Right forelimb (tissue), 1 donor: Measurements from ENCODE around the gene ESRP2.

ENCODE experiments used
- DNase-seq: peaks from one replicate; pipeline ENCODE4 v3.0.0-alpha.2; 2018

Gene ESRP2

DNA sequence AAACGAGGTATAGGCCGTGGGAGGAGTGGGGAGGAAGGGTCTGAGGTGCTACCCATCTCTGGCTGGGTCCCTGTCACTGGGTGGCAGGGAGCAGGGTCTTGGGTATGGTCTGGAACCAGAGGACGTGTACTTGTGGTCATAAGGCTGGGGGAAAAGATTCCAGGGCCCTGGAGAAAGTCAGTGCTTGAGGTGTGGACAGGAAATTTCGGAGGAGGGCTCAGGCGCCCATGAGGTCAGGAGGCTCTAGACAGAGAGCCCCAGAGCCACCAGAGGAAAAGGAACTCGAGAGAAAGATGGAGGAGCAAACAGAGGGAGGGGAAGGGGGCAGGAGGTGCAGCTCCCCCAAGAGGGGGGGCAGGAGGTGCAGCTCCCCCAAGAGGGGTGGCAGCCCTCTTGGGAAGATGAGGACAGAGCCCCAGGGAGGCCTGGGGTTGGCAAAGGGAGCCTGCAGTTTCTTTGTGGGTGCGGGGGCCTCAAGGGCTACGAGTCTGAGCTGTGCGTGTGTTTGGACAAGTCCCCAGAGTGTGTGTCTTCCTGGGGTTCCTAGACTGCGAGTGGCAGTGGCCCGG lies 27.7 kb upstream of the ESRP2 start:
- no peak for DNase-seq

DNA sequence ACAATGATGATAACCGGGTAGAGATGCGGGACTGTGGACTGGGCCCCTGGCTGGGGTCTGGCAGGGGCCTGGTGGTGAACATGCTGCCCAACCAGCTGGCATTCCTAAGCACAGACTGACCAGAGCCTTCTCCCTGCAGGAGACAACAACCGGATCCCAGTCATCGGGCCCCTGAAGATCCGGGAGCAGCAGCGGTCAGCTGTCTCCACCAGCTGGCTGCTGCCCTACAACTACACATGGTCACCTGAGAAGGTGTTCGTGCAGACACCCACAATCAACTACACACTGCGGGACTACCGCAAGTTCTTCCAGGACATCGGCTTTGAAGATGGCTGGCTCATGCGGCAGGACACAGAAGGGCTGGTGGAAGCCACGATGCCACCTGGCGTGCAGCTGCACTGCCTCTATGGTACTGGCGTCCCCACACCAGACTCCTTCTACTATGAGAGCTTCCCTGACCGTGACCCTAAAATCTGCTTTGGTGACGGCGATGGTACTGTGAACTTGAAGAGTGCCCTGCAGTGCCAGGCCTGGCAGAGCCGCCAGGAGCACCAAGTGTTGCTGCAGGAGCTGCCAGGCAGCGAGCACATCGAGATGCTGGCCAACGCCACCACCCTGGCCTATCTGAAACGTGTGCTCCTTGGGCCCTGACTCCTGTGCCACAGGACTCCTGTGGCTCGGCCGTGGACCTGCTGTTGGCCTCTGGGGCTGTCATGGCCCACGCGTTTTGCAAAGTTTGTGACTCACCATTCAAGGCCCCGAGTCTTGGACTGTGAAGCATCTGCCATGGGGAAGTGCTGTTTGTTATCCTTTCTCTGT lies 23.3 kb upstream of the ESRP2 start:
- DNase-seq = no peak

DNA sequence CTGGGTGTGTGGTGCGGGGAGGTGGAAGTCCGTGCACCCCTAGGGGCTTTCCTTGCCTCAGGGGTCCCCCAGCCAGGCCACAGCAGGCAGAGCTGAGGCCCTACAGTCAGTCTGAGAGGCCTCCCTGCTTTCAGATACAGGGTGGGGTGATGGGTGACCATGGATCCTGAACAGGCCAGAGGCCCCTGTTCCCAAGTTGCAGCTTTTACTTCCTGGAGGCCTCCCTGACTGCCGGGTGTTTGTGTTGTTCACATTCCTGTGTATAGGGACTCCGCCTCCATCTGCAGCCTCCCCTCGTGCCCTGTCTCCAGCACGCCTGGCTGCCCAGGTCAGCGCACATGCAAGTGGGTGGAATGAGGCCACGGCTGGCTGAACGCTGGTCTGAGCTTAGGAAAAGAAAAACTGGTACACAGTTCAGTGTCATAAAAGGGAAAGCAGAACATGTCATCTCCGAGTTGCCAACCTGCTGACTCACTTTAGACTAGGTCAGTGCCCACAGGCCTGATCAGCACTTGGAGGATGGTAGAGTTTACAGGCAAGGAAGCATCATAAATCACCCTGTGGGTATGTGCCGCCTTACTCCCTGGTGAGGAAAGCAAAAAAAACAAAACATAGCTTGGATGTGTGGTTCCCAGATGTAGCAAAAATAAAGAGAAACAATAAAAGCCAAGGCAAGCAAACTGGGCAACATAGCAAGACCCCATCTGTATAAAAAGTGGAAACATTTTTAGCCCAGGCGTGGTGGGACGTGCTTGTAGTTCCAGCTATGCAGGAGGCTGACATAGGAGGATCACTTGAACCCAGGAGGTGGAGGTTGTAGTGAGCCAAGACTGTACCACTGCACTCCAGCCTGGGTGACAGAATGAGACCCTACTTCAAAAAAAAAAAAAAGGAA lies 22.2 kb upstream of the ESRP2 start:
- no peak for DNase-seq

DNA sequence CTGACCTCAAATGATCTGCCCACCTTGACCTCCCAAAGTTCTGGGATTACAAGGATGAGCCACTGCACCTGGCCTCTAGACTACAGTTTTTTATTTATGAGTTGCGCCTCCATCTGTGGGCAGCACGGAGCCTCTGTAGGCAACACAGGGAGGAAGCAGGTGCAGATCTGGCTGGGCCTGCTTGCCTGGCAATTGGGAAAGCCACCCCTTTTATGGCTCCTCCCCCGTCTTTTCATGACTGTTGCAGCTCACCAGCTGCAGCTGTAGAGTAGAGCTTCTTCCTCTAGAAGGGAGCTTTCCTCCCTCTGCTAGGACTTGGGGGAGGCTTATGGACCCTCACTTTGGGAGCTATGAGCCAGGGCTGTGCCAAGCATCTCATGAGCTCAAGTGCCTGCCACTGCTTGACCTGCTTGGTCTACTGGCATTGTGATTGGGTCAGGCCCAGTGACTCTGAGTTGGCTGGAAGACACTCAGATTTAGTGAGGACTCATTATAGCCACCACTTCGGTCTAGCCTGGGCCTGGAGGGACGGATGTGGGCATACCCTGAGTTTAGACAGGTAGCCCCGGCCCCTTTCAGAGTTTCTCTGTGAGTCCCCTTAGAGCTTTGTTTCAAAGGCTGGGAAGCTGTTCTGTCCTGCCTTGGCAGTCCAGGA lies 21.5 kb upstream of the ESRP2 start:
- DNase-seq = no peak

DNA sequence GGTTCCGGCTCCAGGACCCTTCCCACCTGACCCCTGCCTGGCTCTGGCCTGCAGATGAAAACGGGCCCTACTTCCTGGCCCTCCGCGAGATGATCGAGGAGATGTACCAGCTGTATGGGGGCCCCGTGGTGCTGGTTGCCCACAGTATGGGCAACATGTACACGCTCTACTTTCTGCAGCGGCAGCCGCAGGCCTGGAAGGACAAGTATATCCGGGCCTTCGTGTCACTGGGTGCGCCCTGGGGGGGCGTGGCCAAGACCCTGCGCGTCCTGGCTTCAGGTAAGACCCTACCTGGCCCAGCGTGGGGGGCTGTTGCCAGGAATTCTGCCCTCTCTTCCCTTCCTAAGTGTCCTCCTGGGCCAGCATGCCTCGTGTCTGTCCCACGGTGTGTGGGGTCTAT lies 19.8 kb upstream of the ESRP2 start:
- DNase-seq = no peak

DNA sequence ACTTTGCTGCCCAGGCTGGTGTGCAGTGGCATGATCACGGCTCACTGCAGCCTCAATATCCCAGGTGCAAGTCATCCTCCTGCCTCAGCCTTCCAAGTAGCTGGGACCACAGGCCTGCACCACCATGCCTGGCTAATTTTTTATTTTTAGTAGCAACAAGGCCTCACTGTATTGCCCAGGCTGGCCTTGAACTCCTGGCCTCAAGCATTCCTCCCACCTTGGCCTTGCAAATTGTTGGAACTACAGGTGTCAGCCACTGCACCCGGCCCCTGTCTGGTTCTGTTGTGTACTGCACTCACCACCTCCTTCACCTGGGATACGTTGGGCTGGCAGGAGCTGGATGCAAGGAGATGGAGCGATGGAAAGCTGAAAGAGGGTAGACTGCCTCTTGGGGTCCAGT lies 17.8 kb upstream of the ESRP2 start:
- no peak for DNase-seq

DNA sequence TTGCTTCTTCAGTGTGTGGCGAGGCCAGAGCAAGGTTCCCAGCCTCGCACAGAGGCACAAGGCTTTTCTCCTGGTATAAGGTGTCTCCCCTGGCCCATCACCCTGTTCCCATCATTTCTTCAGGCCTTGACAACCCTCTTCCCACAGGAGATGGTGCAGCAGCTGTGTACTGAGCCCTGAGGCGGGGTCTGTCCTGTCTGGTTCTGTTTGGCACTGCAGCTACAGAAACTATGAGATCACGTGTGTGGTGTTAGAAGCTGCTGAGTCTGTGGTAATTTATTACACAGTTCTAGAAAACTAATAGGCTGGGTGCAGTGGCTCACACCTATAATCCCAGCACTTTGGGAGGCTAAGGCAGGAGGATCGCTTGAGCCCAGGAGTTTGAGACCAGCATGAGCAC lies 16.5 kb upstream of the ESRP2 start:
- no peak for DNase-seq

DNA sequence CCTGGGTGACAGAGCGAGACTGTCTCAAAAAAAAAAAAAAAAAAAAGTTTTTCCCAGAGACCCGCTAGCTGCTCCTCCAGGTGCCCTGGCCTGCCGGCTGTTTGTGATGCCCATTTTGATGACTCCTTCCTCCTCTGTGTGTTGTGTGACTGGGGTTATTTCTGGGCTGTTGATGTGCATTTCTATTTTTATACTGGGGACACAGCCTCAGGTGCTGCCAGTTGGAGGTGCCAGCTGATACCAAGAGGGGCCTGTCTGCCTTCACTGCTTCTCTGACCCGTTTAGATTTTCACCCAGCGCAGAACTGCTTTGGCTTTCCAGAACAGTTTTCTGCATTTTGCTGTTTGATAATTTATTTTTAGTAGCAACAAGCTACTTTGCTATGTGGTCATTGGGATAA lies 15.9 kb upstream of the ESRP2 start:
- DNase-seq = no peak

DNA sequence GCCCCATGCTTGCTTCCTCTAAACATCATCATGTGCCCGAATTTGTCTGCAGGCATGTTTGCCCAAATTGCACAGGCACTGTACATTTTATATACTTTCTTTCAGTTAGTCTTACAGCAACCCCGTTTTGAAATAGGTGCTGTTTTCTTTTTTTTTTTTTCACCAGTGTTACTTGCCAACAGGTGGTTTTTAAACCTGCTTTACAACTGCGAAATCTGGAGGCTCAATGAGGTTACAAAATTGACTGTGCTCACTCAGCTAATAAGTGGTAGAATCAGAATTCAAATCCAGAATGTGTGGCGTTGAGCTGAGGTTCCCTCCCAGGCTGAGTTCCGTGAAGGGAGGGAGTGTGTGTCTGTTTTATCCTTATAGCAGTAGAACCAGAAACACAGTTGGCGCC lies 15.0 kb upstream of the ESRP2 start:
- DNase-seq = no peak

DNA sequence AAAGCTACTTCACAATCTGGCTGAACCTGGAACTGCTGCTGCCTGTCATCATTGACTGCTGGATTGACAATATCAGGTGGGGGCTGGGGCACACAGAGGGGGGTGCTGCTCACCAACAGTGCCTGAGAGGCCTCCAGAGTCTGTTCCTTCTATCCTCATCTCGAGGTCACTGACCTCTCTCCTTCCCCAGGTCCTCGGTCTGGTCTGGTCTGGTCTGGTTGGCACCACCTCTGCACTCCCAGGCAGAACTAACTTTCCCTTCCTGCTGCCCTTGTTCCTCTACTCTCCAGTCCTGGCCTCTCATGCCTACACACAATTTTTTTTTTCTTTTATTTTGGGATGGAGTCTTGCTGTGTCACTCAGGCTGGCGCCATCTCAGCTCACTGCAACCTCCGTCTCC lies 13.4 kb upstream of the ESRP2 start:
- DNase-seq = no peak

DNA sequence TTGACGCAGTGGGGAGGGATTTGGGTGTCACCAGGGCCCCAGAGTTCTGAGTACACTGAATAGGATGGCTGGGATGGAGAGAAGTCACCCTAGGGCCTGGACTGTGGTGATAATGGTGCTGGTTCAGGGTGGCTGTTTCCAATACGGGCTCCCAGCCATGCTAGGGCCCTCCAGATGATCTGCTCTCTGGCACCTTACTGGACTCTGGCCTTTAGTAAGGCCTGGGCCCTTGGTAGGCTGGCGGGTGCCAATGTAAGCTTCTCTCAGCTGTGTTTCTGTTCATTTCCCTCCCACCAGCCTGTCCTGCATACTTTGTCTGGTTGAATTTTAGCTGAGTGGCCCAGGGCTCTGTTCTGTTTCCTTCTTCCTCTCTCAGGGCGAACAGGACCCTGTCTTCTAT lies 12.0 kb upstream of the ESRP2 start:
- no peak for DNase-seq

DNA sequence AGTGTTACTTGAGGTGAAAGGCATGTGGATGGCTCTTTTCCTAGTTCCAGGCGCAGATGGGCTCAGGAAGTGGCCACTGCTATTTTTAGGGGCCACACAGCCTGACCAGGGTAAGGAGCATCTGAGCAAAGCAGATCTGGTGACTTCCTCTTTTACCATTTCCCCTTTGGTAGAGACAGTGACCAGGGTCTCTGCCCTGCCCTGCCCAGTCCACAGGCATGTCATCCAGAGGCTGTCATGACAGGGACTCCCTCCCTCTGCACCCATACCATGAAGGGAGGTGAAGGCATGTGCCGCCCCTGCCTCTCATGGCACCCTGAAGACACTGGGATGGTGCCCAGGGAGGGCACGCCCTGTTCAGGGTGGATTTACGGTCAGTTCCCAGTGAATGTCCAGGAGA lies 11.5 kb upstream of the ESRP2 start:
- DNase-seq = no peak

DNA sequence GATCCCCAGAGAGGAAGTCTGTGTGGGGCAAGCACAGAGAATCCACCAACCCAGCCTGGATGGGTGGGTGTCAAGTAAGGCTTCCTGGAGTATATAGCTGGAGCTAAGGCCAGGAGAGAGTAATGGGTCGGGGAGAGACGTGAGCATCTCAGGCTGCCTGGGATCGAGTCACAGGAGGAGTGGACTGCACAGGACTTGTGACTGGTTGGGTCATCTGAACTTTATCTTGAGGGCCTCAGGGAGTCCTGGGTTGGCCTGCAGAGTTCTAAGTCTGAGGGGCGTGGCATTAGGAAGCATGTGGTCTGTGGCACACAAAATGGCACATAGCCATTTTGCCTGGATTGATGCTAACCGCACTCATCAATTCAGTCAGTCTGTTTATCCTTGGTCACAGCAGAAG lies 10.7 kb upstream of the ESRP2 start:
- DNase-seq = no peak

DNA sequence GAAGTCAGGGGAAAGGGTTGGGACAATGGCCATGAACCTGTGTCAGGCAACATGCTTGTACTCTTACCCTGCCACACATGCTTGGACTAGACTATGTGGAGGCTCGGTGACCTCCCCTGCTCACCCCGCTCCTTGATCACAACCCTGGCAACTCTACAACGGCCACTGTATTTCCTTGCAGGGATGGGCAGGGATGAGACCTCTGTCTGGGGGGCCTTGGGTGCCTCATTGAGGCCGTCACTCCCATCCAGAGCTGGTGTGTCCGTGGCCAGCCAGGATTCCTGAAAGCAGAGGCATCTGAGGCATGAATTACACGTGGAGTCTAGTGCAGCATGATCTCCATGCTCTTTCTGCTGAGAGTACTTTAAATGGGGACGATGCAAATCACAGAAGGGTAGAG lies 10.2 kb upstream of the ESRP2 start:
- DNase-seq = no peak

DNA sequence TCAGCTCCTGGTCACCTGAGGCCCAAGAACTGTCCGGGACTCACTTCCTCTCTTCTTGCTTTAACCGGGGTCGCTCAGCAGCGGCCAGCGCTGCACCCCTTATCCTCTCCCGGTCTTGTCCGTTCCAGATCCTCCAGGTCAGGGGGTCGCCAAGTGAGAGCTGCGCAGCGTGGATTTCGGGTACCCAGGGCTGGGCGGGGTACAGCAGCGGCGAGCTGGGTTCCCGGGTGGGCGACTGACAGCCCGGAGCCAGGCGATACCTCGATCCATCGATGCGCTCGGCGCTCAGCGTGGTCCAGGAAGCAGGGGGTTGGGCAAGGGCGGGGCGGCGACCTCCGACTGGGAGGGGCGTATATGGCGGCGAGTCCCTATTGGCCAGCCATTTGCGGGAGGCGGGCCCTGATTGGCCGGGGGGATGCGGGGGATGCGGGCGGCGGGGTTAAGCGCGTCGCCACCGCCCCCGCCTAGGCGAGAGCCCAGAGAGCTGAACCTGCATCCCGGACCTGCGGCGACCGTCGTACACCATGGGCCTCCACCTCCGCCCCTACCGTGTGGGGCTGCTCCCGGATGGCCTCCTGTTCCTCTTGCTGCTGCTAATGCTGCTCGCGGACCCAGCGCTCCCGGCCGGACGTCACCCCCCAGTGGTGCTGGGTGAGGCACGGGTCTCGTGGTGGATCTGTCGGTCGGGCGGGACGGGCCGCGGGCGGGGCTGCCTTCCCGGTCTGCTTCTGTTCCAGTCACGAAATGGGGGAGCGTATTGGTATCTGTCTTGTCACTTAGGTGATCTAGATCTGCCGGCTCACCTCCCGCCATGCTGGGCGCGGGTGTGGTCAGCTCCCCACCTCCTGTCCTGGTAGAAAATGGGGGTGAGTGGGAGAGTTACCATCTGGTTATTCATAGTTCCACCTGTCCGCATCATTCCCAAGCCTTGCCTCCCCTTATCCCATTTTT lies 9.3 kb upstream of the ESRP2 start, which contains the start of gene PLA2G15:
Gene PLA2G15, plus strand, starts transcription at position 471 of the 951 bp plus-strand sequence. Its CDS starts 54 bp downstream, at position 525.
- peak; percentile 99 for DNase-seq

DNA sequence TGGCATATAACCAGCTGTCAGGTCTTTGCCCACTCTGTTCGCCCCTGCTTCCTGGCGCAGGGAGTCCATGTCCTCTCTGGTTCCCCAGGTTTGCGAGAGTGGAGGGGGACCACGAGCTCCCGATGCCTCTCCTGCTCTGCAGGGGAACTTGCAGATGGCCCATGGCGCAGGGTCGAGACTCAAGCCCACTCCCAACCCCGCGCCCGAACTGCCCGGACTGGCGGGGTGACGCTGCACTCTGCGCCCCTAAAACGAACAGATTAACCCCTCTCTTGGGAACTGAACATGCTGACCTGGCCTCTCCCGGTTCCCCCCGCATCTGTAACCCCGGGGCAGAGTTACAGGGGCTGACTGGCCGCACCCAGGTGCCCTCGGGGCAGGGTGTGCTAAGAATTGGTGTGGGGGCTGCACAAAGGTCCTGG lies 8.6 kb upstream of the ESRP2 start:
- no peak for DNase-seq

DNA sequence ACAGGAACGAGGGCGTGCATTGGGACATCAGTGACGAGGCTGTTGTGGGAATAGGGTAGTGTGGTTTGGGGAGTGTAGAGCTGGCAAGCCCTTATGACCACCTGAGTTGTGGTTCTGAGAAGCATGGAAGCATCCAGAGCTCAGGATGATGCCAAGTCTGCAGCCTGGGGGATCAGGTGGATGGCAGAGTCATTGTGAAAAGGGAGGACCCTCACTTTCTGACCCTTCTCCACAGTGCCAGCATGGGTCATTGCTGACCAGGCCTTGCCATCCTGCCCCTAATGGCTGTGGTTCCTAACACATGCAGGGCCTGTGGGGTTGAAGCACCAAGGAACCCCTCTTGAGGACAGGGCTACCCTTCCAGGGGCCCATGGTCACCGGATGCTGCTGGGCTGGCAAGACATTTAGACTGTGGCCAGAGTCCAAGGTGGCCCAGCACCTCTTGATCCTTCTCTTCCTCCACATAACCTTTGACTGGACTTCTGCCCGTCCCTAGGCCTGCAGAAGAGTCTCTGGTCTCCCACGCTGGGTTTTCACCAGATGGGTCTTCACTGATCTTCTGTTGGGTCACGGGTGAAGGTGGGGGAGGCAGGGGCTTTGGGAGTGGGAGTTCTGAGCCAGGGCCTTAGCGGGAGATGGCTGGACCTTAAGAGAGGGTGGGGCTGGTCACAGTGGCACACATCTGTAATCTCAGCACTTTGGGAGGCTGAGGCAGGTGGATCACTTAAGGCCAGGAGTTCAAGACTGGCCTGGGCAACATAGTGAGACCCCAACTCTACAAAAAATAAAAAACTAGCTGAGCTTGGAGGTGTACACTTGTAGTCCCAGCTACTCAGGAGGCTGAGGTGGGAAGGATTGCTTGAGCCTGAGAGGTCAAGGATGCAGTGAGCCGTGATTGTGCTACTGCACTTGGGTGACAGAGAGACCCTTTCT lies 7.3 kb upstream of the ESRP2 start:
- DNase-seq = no peak

DNA sequence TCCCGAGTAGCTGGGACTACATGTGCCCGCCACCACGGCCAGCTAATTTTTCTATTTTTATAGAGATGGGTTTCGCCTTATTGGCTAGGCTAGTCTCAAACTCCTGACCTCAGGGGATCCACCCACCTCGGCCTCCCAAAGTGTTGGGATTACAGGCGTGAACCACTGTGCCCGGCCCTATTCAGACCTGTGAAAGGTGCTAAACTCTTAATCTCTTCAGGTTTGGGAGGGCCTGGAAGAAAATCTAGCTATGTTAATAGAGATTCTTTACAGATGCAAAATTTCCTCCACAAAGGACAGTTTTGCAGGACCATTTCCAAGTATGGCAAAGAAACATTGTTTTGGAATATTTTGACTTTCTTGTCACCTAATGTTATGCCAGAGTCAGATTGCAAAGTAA lies 6.2 kb upstream of the ESRP2 start:
- DNase-seq = no peak

DNA sequence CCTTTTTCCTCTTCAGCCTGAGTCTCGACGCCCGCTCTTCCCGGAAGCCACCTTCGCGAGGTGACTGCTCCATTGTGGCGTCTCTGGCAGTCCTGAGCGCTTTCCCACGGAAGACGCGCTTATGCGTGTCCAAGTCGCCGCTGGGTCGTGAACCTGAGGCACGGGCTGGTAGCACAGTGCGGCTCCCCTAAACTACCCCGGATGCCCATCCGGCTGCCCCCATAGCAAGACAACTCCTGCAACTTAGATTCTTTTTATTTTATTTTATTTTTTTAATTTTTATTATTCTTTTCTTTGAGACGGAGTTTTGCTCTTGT lies 2.1 kb upstream of the ESRP2 start:
- no peak for DNase-seq

DNA sequence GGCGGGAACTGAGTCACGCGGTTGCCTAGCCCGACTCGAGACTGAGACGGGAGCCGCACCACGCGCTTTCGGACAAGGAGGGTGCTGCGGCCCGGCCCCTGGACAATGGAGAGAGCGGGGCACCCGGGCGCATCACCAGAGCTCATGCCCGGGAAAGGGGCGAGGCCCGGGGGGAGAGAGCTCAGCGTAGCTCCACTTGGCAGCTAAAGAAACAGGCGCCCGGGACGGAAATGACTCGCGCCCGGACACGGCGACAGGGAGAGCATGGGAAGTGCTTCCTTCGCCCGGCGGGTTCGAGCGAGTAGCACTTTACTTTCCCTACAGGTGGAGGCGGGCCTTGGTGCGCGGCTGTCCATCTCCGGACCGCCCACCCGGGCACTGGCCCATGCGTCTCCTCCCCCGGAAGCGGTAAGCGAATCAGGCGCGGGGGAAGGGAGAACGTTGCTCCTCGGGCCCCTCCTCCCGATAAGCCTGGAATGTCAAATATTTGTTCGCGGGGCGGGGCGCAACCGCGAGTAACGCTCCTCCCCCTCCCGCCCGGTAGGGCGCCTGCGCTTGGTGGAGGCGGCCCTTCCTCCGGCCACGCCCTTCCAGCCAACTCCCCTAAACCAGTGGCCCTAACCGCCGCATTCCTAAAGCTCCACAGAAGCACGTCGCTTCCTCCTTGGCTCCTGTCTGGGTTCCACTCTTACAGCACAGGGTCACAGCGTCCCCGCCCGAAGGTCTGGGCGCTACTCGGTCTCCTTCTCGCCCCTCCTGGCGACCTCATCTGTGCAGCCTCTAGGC lies 1.5 kb upstream of the ESRP2 start:
- DNase-seq = peak; percentile 97
